ENCODE data around the gene IL17RB. TPM values are rescaled to one million over a fixed set of nuclear protein-coding genes. Genes with fewer than 3 reads are reported as not detected.

Gene IL17RB
- total RNA-seq, 1 experiment from 2014 or later = 2.7 TPM

DNA sequence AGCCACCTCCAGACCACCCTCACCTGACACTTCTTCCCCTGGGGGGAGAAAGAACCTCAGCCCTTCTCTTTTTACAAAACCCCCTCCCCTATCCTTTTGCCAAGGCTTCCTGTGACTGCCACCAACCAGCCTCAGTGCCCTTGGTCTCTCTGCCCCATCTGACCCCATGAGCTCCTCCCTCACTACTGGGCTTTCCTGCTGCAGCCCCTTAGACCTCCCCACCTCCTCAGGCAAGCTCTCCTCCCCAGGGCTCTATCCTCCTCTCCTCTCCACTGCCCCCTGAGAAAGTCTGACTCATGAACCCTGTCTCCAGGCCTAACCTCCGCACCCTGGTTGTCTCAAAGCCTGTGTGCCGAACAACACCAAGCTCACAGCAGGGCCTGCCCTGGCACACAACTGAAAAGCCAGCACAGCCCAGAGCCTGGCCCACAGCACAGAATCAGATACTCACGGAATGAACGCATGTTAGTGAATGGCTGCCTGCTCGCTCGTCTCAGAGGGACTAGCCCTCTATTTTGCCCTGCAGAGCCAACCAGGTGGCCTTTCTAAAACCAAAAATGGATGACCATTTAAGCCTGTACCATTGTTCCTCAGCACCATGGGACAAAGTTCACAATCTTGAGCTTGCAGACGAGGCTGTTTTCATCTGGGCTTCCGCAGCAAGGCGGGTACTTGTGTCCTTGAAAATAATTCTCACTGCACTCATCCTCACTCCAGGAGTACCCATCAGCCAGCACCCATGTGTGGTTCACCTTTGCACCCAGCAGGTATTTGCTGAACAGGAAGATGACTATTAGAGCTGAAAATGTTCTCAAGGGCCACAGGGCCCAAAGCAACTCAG lies 1.9 kb upstream of the IL17RB start:
- in situ Hi-C loops (cut with HindIII; ENCODE audit: low pct_unique_long_range_greater_than_20kb, low sequenced_read_pairs) = no loop called here
- no peak for DNase-seq (ENCODE audit: low read depth)

DNA sequence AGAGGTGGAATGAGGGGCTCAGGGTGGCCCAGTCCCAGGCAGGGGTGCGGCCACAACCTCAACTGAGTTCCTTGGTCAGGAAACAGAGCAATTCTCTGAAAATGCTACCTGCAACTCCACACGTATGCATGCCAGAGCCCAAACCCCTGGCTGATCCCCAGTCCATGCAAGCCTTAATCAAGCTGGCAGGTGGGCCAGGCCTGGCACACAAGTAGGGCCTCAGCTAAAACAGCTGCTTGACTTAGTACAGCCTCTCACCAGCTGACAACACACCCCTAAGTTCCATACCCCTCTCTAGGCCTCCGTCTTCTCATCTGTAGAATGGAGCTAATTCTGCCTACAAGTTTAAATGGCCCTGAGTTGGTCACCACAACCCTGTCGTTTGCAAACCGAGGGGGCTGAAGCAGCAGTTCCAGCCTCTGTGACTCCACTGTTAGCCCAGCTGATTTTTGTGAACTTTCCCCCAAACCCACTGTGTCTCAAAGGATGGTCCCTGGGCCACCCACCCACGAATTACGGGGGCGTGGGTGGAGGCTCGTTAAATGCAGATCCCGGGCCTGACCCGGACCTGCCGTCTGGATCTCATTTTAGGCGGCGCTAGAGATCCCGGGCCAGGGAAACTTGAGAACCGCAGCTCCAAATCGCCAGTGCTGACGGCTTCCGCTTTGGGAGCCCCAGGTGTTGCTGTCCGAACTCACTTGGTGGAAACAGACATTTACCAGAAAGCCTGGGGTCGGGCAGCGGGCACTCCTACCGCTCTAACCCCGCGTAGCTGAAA lies 1.1 kb upstream of the IL17RB start:
- DNase-seq (ENCODE audit: low read depth) = no peak
- in situ Hi-C loops (cut with HindIII; ENCODE audit: low pct_unique_long_range_greater_than_20kb, low sequenced_read_pairs) = no loop called here

DNA sequence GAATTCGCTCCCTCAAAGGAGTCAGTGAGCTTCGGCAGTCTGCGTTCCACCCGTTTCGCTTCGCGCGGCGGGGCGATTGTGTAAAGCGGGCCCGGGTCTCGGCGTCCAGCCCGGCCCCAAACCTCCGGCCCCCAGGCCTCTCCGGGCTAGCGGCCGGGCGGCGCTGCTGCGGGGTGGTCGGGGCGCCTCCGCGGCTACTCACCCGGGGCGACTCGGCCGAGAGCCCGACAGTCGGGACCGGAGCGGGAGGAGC lies 561 bp upstream of the IL17RB start:
- DNase-seq (ENCODE audit: low read depth) = no peak
- in situ Hi-C loops (cut with HindIII; ENCODE audit: low pct_unique_long_range_greater_than_20kb, low sequenced_read_pairs) = no loop called here

DNA sequence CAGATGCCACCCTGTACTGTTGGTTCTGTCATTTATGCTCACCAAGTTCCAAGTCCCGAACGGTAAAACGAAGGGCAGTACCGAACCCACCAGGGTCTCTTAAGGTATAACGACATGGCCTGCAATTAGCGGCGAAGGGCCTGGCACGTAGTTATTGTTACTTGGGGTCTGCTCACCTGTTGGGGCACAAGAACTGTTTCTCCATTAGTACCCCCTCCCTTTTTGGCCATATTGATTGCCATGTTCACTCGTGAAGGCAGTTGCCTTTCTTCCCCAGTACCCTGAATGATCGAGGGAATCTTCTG lies 435 bp downstream of the IL17RB start:
- in situ Hi-C loops (cut with HindIII; ENCODE audit: low pct_unique_long_range_greater_than_20kb, low sequenced_read_pairs) = no loop called here
- no peak for DNase-seq (ENCODE audit: low read depth)

DNA sequence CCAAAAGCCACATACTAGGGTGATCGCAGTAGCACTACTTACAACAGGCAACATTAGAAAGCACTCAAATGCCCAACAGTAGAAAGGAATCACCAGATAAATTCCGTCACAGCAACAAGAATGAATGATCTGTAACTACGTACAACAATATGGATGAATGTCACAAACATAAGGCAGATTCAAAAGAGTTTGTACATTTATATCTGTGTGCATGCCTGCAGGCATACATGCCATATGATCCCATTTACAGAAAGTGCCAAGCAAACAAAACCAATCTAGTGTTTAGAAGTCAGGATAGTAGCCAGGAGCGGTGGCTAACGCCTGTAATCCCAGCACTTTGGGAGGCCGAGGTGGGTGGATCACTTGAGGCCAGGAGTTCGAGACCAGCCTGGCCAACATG lies 3.5 kb downstream of the IL17RB start:
- no peak for DNase-seq (ENCODE audit: low read depth)
- in situ Hi-C loops (cut with HindIII; ENCODE audit: low pct_unique_long_range_greater_than_20kb, low sequenced_read_pairs) = no loop called here

DNA sequence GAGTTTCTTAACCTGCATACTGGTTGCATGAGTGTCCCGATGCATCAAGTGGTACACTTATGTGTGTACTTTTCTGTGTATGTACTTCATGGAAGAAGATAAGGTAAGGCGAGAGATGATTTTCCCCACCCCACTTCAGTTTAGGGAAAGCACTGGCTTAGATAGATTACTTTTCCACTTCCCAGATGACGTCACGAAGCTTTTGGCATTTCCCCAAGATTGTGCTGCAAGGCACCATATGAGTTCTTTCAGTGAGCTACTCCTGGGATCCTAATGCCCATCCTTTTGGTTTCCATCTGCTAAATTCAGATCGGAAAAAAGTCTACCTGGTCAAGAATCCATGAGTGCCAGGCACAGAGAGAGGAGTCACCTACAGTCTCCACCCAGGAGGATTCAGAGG lies 4.5 kb downstream of the IL17RB start:
- in situ Hi-C loops (cut with HindIII; ENCODE audit: low pct_unique_long_range_greater_than_20kb, low sequenced_read_pairs) = no loop called here
- DNase-seq (ENCODE audit: low read depth) = no peak

DNA sequence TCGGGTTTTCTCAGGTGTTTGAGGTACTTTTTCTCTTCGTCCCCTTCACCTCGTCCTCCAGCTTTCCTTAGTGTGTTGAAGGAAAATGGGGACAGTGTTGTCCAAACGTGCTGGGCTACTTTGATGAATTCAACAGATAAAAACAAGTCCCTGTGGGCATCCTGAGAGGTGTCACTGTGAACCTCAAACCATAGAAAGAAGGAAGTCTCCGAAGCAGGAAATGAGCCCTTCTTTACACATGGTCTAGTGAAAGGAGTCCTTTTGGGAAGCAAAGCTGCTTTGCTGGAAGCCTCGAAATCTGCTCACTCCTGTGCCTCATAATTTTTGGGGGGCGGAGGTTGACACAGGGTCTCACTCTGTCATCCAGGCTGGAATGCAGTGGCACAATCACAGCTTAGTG lies 10.6 kb downstream of the IL17RB start:
- in situ Hi-C loops (cut with HindIII; ENCODE audit: low pct_unique_long_range_greater_than_20kb, low sequenced_read_pairs) = no loop called here

DNA sequence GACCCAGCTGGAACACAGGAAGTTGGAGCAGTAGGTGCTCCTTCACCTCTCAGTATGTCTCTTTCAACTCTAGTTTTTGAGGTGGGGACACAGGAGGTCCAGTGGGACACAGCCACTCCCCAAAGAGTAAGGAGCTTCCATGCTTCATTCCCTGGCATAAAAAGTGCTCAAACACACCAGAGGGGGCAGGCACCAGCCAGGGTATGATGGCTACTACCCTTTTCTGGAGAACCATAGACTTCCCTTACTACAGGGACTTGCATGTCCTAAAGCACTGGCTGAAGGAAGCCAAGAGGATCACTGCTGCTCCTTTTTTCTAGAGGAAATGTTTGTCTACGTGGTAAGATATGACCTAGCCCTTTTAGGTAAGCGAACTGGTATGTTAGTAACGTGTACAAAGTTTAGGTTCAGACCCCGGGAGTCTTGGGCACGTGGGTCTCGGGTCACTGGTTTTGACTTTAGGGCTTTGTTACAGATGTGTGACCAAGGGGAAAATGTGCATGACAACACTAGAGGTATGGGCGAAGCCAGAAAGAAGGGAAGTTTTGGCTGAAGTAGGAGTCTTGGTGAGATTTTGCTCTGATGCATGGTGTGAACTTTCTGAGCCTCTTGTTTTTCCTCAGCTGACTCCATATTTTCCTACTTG lies 11.9 kb downstream of the IL17RB start:
- in situ Hi-C loops (cut with HindIII; ENCODE audit: low pct_unique_long_range_greater_than_20kb, low sequenced_read_pairs) = no loop called here
- DNase-seq (ENCODE audit: low read depth) = peak; percentile 23

More for the DNA sequence above, 10.6 kb downstream of the IL17RB start:
- no peak for DNase-seq (ENCODE audit: low read depth)

DNA sequence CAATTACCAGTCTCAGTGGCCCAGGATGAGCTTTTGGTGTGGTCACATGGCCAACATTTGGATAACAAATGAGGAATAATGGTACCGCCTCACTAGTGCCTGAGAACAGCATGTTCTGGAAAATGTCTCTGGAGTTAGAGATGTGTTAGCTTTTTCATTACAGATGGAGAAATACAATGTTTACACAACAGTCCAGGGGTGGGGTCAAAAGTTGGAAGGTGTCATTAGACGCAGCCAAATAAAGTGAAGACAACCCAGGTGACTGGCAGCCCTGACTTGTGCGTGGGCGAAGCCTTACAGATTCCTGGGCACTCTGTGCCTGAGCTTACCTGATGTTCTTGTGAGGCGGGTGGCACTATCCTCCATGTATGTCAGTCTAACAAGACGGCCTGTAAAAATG lies 12.8 kb downstream of the IL17RB start:
- no peak for DNase-seq (ENCODE audit: low read depth)
- in situ Hi-C loops (cut with HindIII; ENCODE audit: low pct_unique_long_range_greater_than_20kb, low sequenced_read_pairs) = no loop called here

DNA sequence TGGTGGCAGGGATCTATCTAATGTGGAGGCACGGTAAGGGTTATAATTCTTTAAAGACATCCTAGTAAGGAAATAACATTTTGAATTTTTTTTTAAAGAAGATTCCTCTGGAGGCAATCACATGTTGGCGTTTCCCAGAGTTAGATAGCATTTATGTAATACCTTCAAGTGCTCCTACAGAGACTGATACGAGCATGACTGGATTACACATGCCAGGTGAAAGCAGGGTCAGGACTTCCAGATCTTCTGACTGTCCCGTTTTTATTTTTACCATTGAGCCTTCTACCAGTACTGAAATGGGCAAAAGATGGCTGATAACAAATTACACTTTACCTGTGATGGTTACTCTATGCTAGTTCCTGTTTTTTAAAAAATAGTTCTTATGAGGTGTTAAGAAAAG lies 13.8 kb downstream of the IL17RB start:
- in situ Hi-C loops (cut with HindIII; ENCODE audit: low pct_unique_long_range_greater_than_20kb, low sequenced_read_pairs) = no loop called here
- no peak for DNase-seq (ENCODE audit: low read depth)

DNA sequence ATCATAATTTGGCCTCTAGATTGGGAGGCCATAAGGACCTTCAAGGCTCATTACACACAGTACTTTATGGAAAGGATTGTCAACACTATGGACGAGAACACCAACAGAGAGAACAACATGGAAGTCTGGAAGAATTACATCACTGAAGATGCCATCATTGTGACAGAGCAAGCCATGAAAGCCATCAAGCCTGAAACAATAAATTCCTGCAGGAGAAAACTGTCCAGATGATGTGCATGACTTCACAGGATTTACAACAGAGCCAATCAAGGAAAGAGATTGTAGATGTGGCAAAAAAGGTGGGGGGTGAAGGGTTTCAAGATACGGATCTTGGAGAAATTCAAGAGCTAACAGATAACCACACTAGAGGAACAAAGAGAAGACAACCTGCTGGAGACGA lies 15.9 kb downstream of the IL17RB start:
- in situ Hi-C loops (cut with HindIII; ENCODE audit: low pct_unique_long_range_greater_than_20kb, low sequenced_read_pairs) = no loop called here
- peak; percentile 62 for DNase-seq (ENCODE audit: low read depth)

DNA sequence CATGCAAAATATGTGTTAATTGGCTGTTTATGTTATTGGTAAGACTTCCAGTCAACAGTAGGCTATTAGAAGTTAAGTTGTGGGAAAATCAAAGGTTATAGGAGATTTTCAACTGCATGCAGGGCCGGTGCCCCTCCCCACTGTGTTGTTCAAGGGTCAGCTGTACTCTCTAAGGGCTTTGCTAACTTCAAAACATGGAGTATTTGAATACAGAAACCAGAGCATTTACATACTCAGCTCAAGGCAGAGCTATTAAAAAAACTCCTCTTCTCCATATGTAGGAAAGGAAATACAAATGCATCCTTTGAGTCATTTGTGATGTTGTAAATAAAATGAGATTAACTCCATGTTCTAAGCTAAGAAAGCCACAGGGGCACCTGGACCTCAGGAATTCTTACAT lies 16.8 kb downstream of the IL17RB start:
- no peak for DNase-seq (ENCODE audit: low read depth)
- in situ Hi-C loops (cut with HindIII; ENCODE audit: low pct_unique_long_range_greater_than_20kb, low sequenced_read_pairs) = no loop called here

DNA sequence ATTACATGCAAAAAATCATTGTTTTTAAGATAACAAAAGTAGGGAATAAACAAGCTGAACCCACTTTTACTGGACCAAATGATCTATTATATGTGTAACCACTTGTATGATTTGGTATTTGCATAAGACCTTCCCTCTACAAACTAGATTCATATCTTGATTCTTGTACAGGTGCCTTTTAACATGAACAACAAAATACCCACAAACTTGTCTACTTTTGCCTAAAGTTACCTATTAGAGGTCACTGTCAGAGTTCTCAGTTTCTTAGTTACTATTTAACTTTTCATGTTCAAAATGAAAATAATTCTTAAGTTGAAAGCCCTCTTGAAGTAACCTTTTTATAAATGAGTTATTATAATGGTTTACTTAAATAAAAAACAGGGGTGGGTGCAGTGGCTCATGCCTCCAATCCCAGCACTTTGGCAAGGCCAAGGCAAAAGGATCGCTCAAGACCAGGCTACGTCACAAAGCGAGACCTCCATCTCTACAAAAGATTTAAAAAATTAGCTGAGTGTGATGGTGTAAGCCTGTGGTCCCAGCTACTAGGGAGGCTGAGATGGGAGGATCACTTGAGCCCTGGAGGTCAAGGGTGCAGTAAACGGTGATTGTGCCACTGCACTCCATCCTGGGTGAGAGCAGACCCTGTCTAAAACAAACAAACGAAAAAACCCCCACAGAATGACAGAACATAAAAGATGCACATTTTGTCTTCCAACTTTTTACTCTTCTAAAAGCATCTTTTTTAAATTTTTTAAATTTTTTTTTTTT lies 19.5 kb downstream of the IL17RB start:
- no peak for DNase-seq (ENCODE audit: low read depth)
- in situ Hi-C loops (cut with HindIII; ENCODE audit: low pct_unique_long_range_greater_than_20kb, low sequenced_read_pairs) = no loop called here

DNA sequence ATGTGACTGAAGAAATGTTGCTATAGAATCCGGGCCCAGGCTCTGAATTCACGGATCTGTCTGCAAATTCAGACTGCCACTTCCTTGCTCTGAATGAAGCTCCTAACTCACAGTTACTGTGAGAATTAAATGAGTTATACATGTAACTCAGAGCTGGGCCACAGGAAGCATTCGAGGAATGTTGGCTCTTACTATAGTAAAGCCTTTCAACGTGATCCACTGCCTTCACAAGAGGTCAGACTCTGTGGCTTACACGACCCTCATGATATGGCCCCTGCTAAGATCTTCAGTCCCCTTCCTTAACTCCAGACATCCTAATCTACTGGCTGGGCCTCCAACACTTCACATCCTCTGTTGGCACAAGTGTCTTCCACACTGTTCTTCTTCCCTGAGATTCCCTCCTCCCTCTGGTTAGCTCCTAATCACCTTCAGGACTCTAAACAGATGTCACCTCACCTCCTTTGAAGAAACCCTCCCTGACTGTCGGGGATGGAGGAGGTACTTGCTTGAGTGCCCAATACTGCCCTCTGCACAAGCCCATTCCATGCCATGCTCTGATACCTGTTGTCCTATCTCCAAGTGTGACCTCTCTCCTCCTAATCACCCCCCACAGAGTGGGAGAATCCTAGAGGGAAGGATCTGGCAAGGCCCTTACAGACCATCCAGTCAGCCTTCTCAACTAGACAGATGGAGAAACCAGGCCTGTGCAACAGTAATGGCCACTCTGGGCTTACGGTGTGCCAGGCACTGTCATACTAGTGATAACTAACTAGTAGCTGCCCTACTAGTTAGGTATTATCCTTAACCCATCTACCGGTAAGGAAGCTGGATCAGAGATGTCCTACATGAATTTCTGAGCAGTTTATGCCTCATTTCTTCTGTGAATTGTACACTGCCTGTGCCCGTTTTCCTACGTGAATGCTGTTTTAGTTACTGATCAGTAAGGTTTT lies 34.3 kb downstream of the IL17RB start:
- in situ Hi-C loops (cut with HindIII; ENCODE audit: low pct_unique_long_range_greater_than_20kb, low sequenced_read_pairs) = no loop called here
- DNase-seq (ENCODE audit: low read depth) = no peak

DNA sequence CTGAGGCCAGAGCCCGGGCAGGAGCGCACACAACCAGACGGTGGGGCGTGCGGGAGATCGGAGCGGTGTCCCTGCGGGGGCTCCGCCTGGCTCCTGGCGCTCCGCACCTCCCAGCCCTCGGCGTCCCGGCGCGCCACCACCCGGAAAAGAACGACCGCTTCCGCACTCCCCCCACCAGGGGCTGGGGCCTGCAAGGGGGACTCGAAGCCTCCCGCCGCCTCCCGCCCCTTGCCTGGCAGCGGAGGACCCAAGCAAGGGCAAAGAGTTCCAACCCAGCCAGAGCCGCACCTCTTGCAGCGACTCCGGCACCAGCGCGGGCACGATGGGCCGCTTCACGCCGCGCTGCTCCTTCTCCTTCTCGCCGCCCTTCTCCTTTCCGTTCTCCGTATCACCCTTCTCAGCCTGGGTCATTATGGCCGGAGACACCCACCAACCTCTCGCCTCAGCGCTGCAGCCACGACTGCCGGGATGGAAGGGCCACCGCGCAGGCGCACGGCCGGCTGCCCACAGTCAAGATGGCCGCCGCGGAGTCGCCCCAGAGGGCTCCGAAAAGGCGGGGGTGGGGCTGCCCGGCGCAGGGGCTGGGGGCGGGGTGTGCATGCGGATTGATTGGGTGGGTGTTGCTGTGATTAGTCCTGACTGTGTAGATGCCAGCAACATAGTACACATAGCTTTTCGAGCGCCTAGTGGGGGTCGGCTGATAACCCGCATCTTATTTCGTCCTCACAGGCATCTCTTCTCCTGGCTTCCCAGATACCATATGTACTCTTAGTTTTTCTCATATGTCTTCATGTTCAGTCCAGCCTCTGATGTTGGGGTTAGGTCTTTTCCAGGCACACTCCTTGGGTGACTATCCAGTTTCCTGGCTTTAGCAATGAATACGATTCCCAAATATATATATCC lies 35.6 kb downstream of the IL17RB start, which contains the start of gene ACTR8:
TSS of gene ACTR8 (minus strand) at position 462 of the 903 bp plus-strand sequence. CDS start at position 411, 51 bp downstream.
- in situ Hi-C loops (cut with HindIII; ENCODE audit: low pct_unique_long_range_greater_than_20kb, low sequenced_read_pairs) = no loop called here
- DNase-seq (ENCODE audit: low read depth) = peak; percentile 72

DNA sequence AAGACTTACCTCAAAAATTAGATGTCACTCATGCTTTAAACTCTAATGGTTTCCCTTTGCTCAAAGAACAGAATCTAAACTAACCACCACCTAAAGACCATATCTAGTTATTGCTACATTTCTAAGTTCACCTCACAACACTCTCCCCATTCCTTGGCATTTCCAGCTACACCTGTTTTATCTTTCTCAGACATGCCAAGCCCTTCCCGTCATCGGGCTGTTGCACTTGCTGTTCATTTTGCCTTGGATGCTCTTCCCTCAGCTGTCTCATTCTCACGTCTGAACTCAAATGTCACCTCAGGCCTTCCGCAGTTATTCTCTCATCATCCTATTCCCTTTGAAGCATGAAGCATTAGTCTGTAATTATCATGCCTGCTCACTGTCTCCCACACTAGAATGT lies 36.6 kb downstream of the IL17RB start:
- DNase-seq (ENCODE audit: low read depth) = no peak
- in situ Hi-C loops (cut with HindIII; ENCODE audit: low pct_unique_long_range_greater_than_20kb, low sequenced_read_pairs) = no loop called here

DNA sequence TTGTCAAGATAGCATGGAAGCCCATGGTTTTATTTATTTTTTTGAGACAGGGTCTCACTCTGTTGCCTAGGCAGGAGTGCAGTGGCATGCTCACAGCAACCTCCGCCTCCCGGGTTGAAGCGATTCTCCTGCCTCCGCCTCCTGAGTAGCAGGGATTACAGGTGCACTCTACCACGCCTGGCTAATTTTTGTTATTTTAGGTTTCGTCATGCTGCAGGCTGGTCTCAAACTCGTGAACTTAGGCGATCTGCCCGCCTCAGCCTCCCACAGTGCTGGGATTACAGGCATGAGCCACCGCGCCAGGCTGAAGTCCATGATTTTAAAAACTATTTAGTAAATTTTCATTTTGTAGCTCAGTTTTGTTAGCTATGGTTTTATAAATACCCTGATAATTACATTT lies 38.3 kb downstream of the IL17RB start:
- DNase-seq (ENCODE audit: low read depth) = no peak
- in situ Hi-C loops (cut with HindIII; ENCODE audit: low pct_unique_long_range_greater_than_20kb, low sequenced_read_pairs) = no loop called here
